HG02885 (cell line): ENCODE results near the gene SYNJ2.

Source experiments
- ATAC-seq: cut with Tn5 transposase; IDR thresholded peaks from one replicate; pipeline ENCODE4 v1.9.1; 2021; ENCODE audit warnings: mild to moderate bottlenecking; ENCODE audit not compliant: unreplicated experiment, poor library complexity

Gene SYNJ2

GRCh38 chr6:157980288-157981131 is 1.2 kb upstream of the SYNJ2 start:
- no peak for ATAC-seq

GRCh38 chr6:157981132-157981394 is 600 bp upstream of the SYNJ2 start:
- ATAC-seq = peak; percentile 24

GRCh38 chr6:157982102-157982562 is 469 bp downstream of the SYNJ2 start:
- ATAC-seq = peak; percentile 33

- no peak for ATAC-seq
Measured at GRCh38 chr6:157982563-157983405, 1.1 kb downstream of the SYNJ2 start.

GRCh38 chr6:157983406-157984119 is 1.9 kb downstream of the SYNJ2 start:
- no peak for ATAC-seq

GRCh38 chr6:157984128-157984527 is 2.5 kb downstream of the SYNJ2 start:
- ATAC-seq = no peak

- no peak for ATAC-seq
Measured at GRCh38 chr6:157984686-157985225, 3.1 kb downstream of the SYNJ2 start.

- no peak for ATAC-seq
Measured at GRCh38 chr6:157985378-157986155, 3.9 kb downstream of the SYNJ2 start.

- ATAC-seq = no peak
Measured at GRCh38 chr6:157987788-157988699, 6.4 kb downstream of the SYNJ2 start.

- no peak for ATAC-seq
Measured at GRCh38 chr6:157988700-157989063, 7.0 kb downstream of the SYNJ2 start.

- ATAC-seq = no peak
Measured at GRCh38 chr6:157989541-157990289, 8.1 kb downstream of the SYNJ2 start.

GRCh38 chr6:157990321-157991066 is 8.8 kb downstream of the SYNJ2 start:
- ATAC-seq = peak; percentile 53

- no peak for ATAC-seq
Measured at GRCh38 chr6:157991067-157991432, 9.4 kb downstream of the SYNJ2 start.

- ATAC-seq = no peak
Measured at GRCh38 chr6:157993076-157993475, 11.4 kb downstream of the SYNJ2 start.

GRCh38 chr6:157994125-157994795 is 12.6 kb downstream of the SYNJ2 start:
- ATAC-seq = no peak

GRCh38 chr6:157995458-157995857 is 13.8 kb downstream of the SYNJ2 start:
- ATAC-seq = no peak

- no peak for ATAC-seq
Measured at GRCh38 chr6:157996201-157996712, 14.6 kb downstream of the SYNJ2 start.
